Medulla oblongata (tissue), 1 donor: ENCODE measurements around the gene TMEM263.
"Not testable (repeated sequence)": the region's sequence is repeated elsewhere in the genome, so short reads cannot be mapped to it uniquely, and the experiment has no call there.

Source experiments
- DNase-seq: peaks from one replicate; pipeline ENCODE4 v3.0.0-alpha.2; 2015; ENCODE audit errors: extremely low spot score

TMEM263 gene

GRCh38 chr12:106955377-106956047, at the start of gene TMEM263:
Gene TMEM263, plus strand, starts transcription at chr12:106955907. Its CDS starts 11,210 bp downstream, at chr12:106967117.
- DNase-seq, result peak; percentile 91

GRCh38 chr12:106906715-106907114, 49.0 kb upstream of the TMEM263 start:
- no peak for DNase-seq

- DNase-seq, result no peak
These were observed 48.3 kb upstream of the TMEM263 start for GRCh38 chr12:106907411-106907810.

- DNase-seq, result no peak
These were observed 47.9 kb upstream of the TMEM263 start for GRCh38 chr12:106907846-106908245.

- DNase-seq, result no peak
These were observed 47.1 kb upstream of the TMEM263 start for GRCh38 chr12:106908561-106908960.

- DNase-seq, result no peak
These were observed 45.5 kb upstream of the TMEM263 start for GRCh38 chr12:106910202-106910601.

- DNase-seq, result no peak
These were observed 44.1 kb upstream of the TMEM263 start for GRCh38 chr12:106911581-106911980.

GRCh38 chr12:106913456-106913855, 42.3 kb upstream of the TMEM263 start:
- DNase-seq, result no peak

- no peak for DNase-seq
These were observed 40.7 kb upstream of the TMEM263 start for GRCh38 chr12:106914796-106915634.

- no peak for DNase-seq
These were observed 40.1 kb upstream of the TMEM263 start for GRCh38 chr12:106915635-106916026.

- DNase-seq, result no peak
These were observed 38.2 kb upstream of the TMEM263 start for GRCh38 chr12:106917503-106917902.

- peak; percentile 22 for DNase-seq
These were observed 37.0 kb upstream of the TMEM263 start for GRCh38 chr12:106918746-106919145.

- peak; percentile 66 for DNase-seq
These were observed 35.7 kb upstream of the TMEM263 start for GRCh38 chr12:106919910-106920544.

- not testable (repeated sequence) for DNase-seq
These were observed 33.7 kb upstream of the TMEM263 start for GRCh38 chr12:106921976-106922375.

- DNase-seq, result not testable (repeated sequence)
These were observed 32.1 kb upstream of the TMEM263 start for GRCh38 chr12:106923594-106923993.

GRCh38 chr12:106924268-106924861, 31.3 kb upstream of the TMEM263 start:
- no peak for DNase-seq

GRCh38 chr12:106926657-106927056, 29.1 kb upstream of the TMEM263 start:
- no peak for DNase-seq

- DNase-seq, result no peak
These were observed 21.4 kb upstream of the TMEM263 start for GRCh38 chr12:106934277-106934676.

- DNase-seq, result no peak
These were observed 14.1 kb upstream of the TMEM263 start for GRCh38 chr12:106941481-106942156.

- no peak for DNase-seq
These were observed 12.9 kb upstream of the TMEM263 start for GRCh38 chr12:106942775-106943174.

- no peak for DNase-seq
These were observed 10.4 kb upstream of the TMEM263 start for GRCh38 chr12:106945261-106945851.
